Aorta (tissue), 5 donors: Measurements from ENCODE around the gene PRMT2. TPM values are rescaled to one million over a fixed set of nuclear protein-coding genes. Genes with fewer than 3 reads are reported as not detected.
"Not testable (repeated sequence)": the region's sequence is repeated elsewhere in the genome, so short reads cannot be mapped to it uniquely, and the experiment has no call there.

Experiments
- ATAC-seq: fragments of 200-7000 bp; cut with Tn5 transposase; one replicate; pipeline ENCODE4 v1.9.1; 2022; ENCODE audit warnings: moderate library complexity; ENCODE audit not compliant: low FRiP score
- DNase-seq, 2 donors: peaks; one replicate each; pipeline ENCODE4 v3.0.0-alpha.2; 2020
- H3K27ac ChIP-seq, 2 donors: one replicate each; pipeline ENCODE4 v1.5.1; 2013; ENCODE audit warnings: low read length in 2 of 2, mild to moderate bottlenecking in 2 of 2, moderate library complexity in 2 of 2, control low read depth in 1 of 2, inconsistent platforms in 1 of 2, low read depth in 1 of 2
- H3K27me3 ChIP-seq, 2 donors: one replicate each; pipeline ENCODE4 v1.6.1; 2013; ENCODE audit warnings: control low read depth in 1 of 2, low read length in 1 of 2, mild to moderate bottlenecking in 1 of 2, moderate library complexity in 1 of 2; ENCODE audit not compliant: insufficient read depth in 2 of 2, control insufficient read depth in 1 of 2
- H3K36me3 ChIP-seq, 2 donors: one replicate each; pipeline ENCODE4 v1.6.1; 2013; ENCODE audit warnings: control low read depth in 1 of 2, low read length in 1 of 2, mild to moderate bottlenecking in 1 of 2; ENCODE audit not compliant: insufficient read depth in 2 of 2, control insufficient read depth in 1 of 2
- H3K4me1 ChIP-seq, 2 donors: one replicate each; pipeline ENCODE4 v1.6.1; 2013; ENCODE audit warnings: low read length in 2 of 2, control low read depth in 1 of 2, mild to moderate bottlenecking in 1 of 2, moderate library complexity in 1 of 2; ENCODE audit not compliant: insufficient read depth in 2 of 2, control insufficient read depth in 1 of 2
- H3K4me3 ChIP-seq, 2 donors: one replicate each; pipeline ENCODE4 v1.5.1; 2013; ENCODE audit warnings: low read length in 2 of 2, control low read depth in 1 of 2, mild to moderate bottlenecking in 1 of 2
- H3K9me3 ChIP-seq: one replicate; pipeline ENCODE4 v1.6.1; 2013; ENCODE audit warnings: mild to moderate bottlenecking, low read length; ENCODE audit not compliant: control insufficient read depth
- WGBS, 2 donors: extraction: QIAGEN DNeasy Blood & Tissue Kit; methylation state at CpG; one replicate each; pipeline ENCODE4 v1.1.7; 2013; 5-methylcytosine and 5-hydroxymethylcytosine counted together
- intact Hi-C, 2 donors: fragments of 100-400 bp; cut with DNase I; formaldehyde crosslinking; loops; one replicate each; pipeline versions ENCODE4 v1.14.2 to v1.15.0; 2022
- polyA plus RNA-seq, 2 donors: library from polyadenylated mRNA; stranded (reverse); fragments of 200-250 nt; gene quantifications; one replicate each; pipeline ENCODE4 v1.2.3, GENCODE V29; 2013
- total RNA-seq, 2 donors: library from RNA; stranded (reverse); fragmentation: NEBNext Ultra II Directional; extraction: Animal tissue kit (Norgen Biotek cat#: 25700); gene quantifications; one replicate each; pipeline ENCODE4 v1.2.1, GENCODE V29; 2021
- donor health status: healthy with polysubstance abuse.
- donor health status: Bipolar disorder and iron deficiency.
- donor health status: DM: no; HTN: no; CAD: no.
- donor health status: DM: no; HTN: no; CAD: no.
- donor health status: DM: yes; HTN: yes; CAD: no.

PRMT2 gene
- total and polyA plus RNA-seq, 4 donors: 118 to 140 (median 137) TPM

DNA sequence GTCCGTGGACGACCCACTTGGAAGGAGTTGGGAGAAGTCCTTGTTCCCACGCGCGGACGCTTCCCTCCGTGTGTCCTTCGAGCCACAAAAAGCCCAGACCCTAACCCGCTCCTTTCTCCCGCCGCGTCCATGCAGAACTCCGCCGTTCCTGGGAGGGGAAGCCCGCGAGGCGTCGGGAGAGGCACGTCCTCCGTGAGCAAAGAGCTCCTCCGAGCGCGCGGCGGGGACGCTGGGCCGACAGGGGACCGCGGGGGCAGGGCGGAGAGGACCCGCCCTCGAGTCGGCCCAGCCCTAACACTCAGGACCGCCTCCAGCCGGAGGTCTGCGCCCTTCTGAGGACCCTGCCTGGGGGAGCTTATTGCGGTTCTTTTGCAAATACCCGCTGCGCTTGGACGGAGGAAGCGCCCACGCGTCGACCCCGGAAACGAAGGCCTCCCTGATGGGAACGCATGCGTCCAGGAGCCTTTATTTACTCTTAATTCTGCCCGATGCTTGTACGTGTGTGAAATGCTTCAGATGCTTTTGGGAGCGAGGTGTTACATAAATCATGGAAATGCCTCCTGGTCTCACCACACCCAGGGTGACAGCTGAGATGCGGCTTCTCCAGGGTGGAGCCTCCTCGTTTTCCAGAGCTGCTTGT is 32.4 kb downstream of the PRMT2 start:
- Histone ChIP-seq H3K9me3 (no peaks in the 10 kb centered on the region), H3K27ac (no peak overlapping the region), H3K4me1 (no peaks in the 10 kb centered on the region), H3K36me3 (peaks cover 0 to 5% of the 10 kb centered on the region in 2 donors), H3K4me3 (peak overlapping the region in 1 of 2 donors; percentile 22), H3K27me3 (no peaks in the 10 kb centered on the region)
- WGBS, 2 donors: 3% methylated on average over 53 of the region's 53 CpGs
- intact Hi-C loops: no loop called here
- DNase-seq (peak in 1 of 2 donors; percentile 79), ATAC-seq (peak; percentile 59)

GRCh38 chr21:46668381-46668780 is 32.9 kb downstream of the PRMT2 start:
- DNase-seq (no peak), ATAC-seq (no peak)
- H3K36me3 ChIP-seq: peaks cover 0 to 5% of the 10 kb centered on the region in 2 donors
- intact Hi-C loops: no loop called here
- no peaks in the 10 kb centered on the region for H3K4me1 ChIP-seq
- 71 to 75% methylated on average over 2 of the region's 2 CpGs for WGBS, 2 donors
- H3K27me3 ChIP-seq: no peaks in the 10 kb centered on the region
- H3K9me3 ChIP-seq: no peaks in the 10 kb centered on the region
- H3K27ac ChIP-seq: no peak overlapping the region
- no peak overlapping the region for H3K4me3 ChIP-seq

GRCh38 chr21:46668904-46669303 is 33.4 kb downstream of the PRMT2 start:
- not testable (repeated sequence) for DNase-seq

DNA sequence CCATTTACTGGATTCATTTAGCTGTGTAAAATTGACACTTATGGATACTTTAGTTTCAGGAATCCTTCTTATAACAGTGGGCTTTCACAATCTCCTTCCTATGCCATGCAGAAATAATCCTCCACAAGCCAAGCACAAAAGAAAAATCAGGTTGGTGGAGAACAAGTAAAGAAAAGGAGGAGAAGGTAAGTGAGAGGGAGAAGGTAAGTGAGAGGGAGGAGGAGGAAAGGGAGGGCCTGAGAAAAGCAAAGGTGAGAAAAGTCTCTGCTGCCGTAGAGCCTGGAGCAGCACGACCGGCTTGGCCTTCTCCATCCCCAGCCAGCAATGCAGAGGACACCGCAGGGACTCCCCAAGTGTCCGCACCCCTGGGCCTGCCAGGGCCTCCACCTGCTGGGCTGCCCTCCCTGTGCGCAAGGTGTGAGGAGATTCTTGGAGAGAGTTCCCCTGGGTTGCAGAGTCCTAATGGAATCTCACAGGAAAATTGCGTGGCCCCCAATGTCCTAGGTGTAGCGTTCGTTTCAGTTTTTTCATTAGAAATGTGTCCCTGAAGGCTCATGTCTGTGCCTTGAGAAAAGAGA is 39.0 kb downstream of the PRMT2 start:
- H3K27me3 ChIP-seq: no peaks in the 10 kb centered on the region
- no peak overlapping the region for H3K4me3 ChIP-seq
- H3K9me3 ChIP-seq: no peaks in the 10 kb centered on the region
- 79 to 85% methylated on average over 8 to 9 of the region's 9 CpGs for WGBS, 2 donors
- DNase-seq (no peak), ATAC-seq (no peak)
- no peak overlapping the region for H3K27ac ChIP-seq
- intact Hi-C loops: no loop called here
- no peaks in the 10 kb centered on the region for H3K4me1 ChIP-seq
- H3K36me3 ChIP-seq: no peaks in the 10 kb centered on the region

More at GRCh38 chr21:46668904-46669303, 33.4 kb downstream of the PRMT2 start:
- ATAC-seq, intact Hi-C loops, H3K27me3 ChIP-seq, H3K4me1 ChIP-seq, H3K36me3 ChIP-seq, H3K9me3 ChIP-seq, H3K4me3 ChIP-seq, H3K27ac ChIP-seq: not testable (repeated sequence)
- WGBS, 2 donors: 89 to 95% methylated on average over 3 to 4 of the region's 5 CpGs

DNA sequence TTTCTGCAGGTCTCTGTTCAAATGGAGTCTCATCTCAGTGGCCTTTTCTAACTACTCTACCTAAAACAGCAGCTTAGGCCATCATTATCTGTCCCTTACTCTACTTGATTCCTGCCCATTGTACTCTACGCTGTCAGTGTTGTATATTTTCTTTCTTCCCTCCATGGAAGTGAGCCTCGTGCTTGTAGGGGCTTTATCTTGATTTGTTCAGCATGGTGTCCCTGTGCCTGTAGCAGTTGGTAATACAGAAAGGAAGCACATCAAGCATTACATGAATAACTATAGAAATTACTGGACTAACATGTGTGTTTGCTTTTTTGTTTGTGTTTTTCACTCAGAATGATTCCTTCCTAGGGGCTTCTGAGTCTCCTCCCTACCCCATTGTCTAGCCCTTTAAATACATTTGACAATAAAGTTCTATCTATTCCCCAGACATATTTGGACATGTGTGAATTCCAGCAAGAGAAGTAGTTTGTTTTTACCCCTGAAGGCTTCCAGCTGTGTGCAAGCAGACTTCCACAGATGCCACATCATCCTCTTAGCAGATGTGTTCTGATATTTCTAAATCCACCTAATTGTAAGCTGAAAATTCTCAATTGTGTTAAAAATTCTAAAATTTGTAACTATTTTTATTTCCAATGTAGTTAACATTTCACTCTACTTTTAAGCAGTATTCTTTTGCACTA is 40.3 kb downstream of the PRMT2 start:
- no peaks in the 10 kb centered on the region for H3K27me3 ChIP-seq
- H3K27ac ChIP-seq: no peak overlapping the region
- ATAC-seq (no peak), DNase-seq (no peak)
- no peaks in the 10 kb centered on the region for H3K36me3 ChIP-seq
- H3K9me3 ChIP-seq: no peaks in the 10 kb centered on the region
- intact Hi-C loops: no loop called here
- no peak overlapping the region for H3K4me3 ChIP-seq
- H3K4me1 ChIP-seq: no peaks in the 10 kb centered on the region
- WGBS, 2 donors: 53 to 70% methylated on average over 2 of the region's 2 CpGs

DNA sequence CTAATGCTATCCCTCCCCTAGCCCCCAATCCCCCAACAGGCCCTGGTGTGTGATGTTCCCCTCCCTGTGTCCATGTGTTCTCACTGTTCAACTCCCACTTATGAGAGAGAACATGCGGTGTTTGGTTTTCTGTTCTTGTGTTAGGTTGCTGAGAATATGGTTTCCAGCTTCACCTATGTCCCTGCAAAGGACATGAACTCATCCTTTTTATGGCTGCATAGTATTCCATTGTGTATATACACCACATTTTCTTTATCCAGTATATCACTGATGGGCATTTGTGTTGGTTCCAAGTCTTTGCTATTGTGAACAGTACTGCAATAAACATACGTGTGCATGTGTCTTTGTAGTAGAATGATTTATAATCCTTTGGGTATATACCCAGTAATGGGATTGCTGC is 41.1 kb downstream of the PRMT2 start:
- DNase-seq, H3K27ac ChIP-seq, H3K27me3 ChIP-seq, intact Hi-C loops, H3K4me1 ChIP-seq, ATAC-seq, H3K4me3 ChIP-seq, H3K36me3 ChIP-seq, H3K9me3 ChIP-seq: not testable (repeated sequence)
- WGBS, 2 donors: 84 to 91% methylated on average over 2 of the region's 2 CpGs

GRCh38 chr21:46681593-46681992 is 46.1 kb downstream of the PRMT2 start:
- ATAC-seq, H3K27me3 ChIP-seq, H3K4me1 ChIP-seq, H3K36me3 ChIP-seq, H3K27ac ChIP-seq, intact Hi-C loops, DNase-seq, H3K4me3 ChIP-seq, H3K9me3 ChIP-seq: not testable (repeated sequence)
- WGBS, 2 donors: 78 to 80% methylated on average over 5 of the region's 5 CpGs

DNA sequence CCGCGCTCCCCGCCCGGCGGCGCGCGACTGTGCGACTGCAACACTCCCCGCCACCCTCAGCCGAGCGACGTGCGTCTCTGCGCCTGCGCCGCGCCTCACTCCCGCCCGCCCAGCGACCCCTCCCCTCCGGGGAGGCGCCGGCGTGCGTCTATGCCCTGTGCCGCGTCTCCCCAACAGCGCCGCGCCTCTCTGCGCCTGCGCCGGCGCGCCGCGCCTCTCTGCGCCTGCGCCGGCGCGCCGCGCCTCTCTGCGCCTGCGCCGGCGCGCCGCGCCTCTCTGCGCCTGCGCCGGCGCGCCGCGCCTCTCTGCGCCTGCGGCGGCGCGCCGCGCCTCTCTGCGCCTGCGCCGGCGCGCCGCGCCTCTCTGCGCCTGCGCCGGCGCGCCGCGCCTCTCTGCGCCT is 63.2 kb downstream of the PRMT2 start:
- H3K27me3 ChIP-seq, DNase-seq, H3K4me3 ChIP-seq, H3K9me3 ChIP-seq, intact Hi-C loops, H3K27ac ChIP-seq, ATAC-seq, H3K36me3 ChIP-seq, H3K4me1 ChIP-seq: not testable (repeated sequence)
- WGBS, 2 donors: 83% methylated on average over 54 of the region's 81 CpGs; no CpG with 5 or more reads in 1 of the 2 donors

- intact Hi-C loops, H3K4me3 ChIP-seq, DNase-seq: not testable (repeated sequence)
These were observed 63.6 kb downstream of the PRMT2 start for GRCh38 chr21:46699104-46699503.

More at GRCh38 chr21:46699104-46699503, 63.6 kb downstream of the PRMT2 start:
- not testable (repeated sequence) for H3K9me3 ChIP-seq, H3K36me3 ChIP-seq, H3K27me3 ChIP-seq, H3K27ac ChIP-seq, ATAC-seq, H3K4me1 ChIP-seq
- WGBS, 2 donors: 70 to 72% methylated on average over 34 to 40 of the region's 69 CpGs
